GM19452 (cell line): ENCODE results near the gene FBXW4.

Experiments used
- ATAC-seq: cut with Tn5 transposase; IDR thresholded peaks from one replicate; pipeline ENCODE4 v1.9.1; 2021; ENCODE audit not compliant: unreplicated experiment

The FBXW4 gene

GRCh38 chr10:101569323-101569621 lies 125.7 kb downstream of the FBXW4 start:
- no peak for ATAC-seq

GRCh38 chr10:101568054-101568745 lies 126.8 kb downstream of the FBXW4 start:
- ATAC-seq, result no peak

- no peak for ATAC-seq
Observed at GRCh38 chr10:101567165-101568006, 127.6 kb downstream of the FBXW4 start.

GRCh38 chr10:101566333-101567164 lies 128.4 kb downstream of the FBXW4 start:
- ATAC-seq, result no peak

DNA sequence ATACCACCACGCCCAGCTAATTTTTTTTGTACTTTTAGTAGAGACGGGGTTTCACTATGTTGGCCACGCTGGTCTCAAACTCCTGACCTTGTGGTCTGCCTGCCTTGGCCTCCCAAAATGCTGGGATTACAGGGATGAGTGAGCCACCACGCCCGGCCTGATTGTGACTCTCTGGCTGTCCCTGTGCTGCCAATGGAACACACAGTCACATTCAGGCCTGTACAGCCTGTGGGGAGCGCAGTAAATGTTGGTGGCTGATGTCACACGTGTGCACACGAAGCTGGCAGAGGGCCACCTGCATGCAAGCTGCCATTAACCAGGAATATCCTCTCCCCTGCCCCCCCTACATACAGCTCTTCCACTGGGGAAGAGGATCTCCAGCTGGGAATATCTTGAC lies 129.0 kb downstream of the FBXW4 start:
- no peak for ATAC-seq

DNA sequence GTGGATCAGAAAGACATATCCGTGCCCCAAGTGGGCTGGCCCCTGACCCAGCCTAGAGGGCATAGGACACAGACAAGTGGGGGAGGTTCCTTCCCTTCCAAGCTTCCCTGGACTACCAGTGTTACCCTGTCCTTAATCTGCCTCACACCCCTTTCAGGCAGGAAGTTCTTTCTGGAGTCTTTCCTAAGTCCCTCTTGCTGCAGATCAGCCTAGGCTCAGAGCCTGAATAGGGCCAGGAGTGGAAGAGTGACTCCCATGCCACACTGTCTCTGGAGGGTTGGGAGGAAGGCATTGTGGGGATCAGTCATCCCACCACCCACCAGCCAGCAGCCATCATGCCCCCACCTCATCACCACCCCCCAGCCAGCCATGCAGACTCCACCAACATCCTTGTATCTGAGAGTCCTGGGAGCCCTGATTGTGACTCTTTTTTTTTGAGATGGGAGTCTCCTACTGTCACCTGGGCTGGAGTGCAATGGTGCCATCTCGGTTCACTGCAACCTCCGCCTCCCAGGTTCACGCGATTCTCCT lies 129.5 kb downstream of the FBXW4 start:
- ATAC-seq, result no peak

GRCh38 chr10:101564490-101564991 lies 130.4 kb downstream of the FBXW4 start:
- no peak for ATAC-seq

GRCh38 chr10:101563497-101564040 lies 131.4 kb downstream of the FBXW4 start:
- ATAC-seq, result no peak

DNA sequence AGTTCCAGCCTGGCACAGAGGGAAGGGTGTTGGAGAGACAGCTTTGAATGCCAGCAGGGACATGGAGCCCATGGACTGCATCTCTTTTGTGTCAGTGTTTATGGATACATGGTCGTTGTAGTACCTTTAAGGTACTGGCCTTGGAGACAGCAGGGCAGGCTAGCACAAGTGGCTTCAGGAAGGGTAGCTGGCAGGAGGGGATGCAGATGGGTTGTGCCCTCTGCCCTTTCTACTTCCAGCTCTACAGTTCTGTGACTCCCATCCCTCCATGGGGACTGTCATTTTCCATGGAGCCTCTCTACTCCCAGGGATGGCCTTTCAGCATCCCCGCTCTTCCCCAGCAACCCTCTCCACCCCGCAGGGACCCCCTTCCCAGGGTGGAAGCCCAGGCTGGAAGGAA lies 132.0 kb downstream of the FBXW4 start:
- ATAC-seq, result no peak

DNA sequence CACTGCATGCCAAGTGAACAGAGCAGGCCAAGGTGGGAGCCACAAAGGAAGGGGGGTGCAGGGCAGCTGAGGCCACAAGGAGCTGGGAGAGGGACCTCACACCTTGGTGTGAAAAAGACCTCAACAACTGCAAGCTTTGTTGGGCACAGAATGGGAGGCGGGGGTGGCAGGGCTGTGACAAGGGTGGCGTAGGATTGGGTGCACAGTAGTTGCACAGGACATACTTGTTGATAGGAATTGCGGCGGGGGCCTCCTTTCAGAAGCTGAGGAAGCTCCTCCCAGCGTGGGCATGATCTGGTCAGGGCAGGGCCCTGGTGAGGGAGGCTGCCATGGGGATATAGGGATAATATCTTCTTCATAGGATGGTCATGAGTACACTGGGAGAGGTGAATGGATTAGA lies 132.7 kb downstream of the FBXW4 start:
- no peak for ATAC-seq

GRCh38 chr10:101561068-101561915 lies 133.7 kb downstream of the FBXW4 start:
- no peak for ATAC-seq
